WERI-Rb-1 (cell line): ENCODE data around the gene TKT.

Experiments used
- DNase-seq: peaks from one replicate; pipeline ENCODE4 v3.0.0-alpha.2; 2020
- H3K27ac ChIP-seq: fragments of 250-450 bp; sonication (Bioruptor Pico); 2 replicates; pipeline ENCODE4 v1.5.1; 2020; ENCODE audit warnings: mild to moderate bottlenecking, moderate library complexity
- H3K27me3 ChIP-seq: fragments of 250-450 bp; sonication (Bioruptor Pico); 2 replicates; pipeline ENCODE4 v1.5.1; 2021; ENCODE audit warnings: mild to moderate bottlenecking, low read depth, moderate library complexity; ENCODE audit not compliant: insufficient read depth, severe bottlenecking
- H3K36me3 ChIP-seq: fragments of 250-450 bp; sonication (Bioruptor Pico); 2 replicates; pipeline ENCODE4 v1.5.1; 2020; ENCODE audit warnings: mild to moderate bottlenecking, moderate library complexity
- H3K4me3 ChIP-seq: 2 replicates; pipeline ENCODE4 v1.5.1; 2011; ENCODE audit warnings: low read depth, mild to moderate bottlenecking, control low read depth, low read length
- H3K9me3 ChIP-seq: fragments of 250-450 bp; sonication (Bioruptor Pico); 2 replicates; pipeline ENCODE4 v1.5.1; 2021; ENCODE audit warnings: mild to moderate bottlenecking, moderate library complexity; ENCODE audit not compliant: severe bottlenecking
- TF ChIP-seq, protein P1 (sequence below): IDR thresholded peaks from 2 replicates; pipeline ENCODE4 v1.5.1; 2011; ENCODE audit warnings: low read depth, mild to moderate bottlenecking, control low read depth, inconsistent platforms, low read length

The TKT gene

DNA sequence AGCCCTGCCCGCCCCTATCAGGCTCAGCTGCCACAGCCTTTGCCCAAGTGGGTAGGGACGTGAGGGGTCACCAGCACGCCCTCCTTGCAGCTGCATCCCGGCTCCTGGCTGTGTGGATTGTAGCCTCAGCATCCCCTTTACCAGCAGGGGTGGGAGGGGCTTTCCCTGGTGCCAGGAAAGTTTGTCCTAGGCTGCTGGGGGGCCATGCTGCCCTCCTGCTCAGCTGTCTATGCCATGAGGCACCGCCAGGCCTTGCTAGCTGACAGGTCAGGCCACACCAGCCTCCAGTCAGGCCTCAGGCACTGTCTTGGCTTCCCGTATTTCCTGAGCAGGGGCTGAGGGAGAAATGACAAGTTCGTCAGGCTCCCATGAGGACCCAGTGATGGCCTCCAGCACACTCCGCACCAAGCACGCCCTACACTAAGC lies 32.3 kb downstream of the TKT start:
- H3K27ac ChIP-seq = no peak overlapping the region
- H3K9me3 ChIP-seq = no peaks in the 10 kb centered on the region
- H3K4me3 ChIP-seq = no peak overlapping the region
- TF ChIP-seq, protein P1, sequence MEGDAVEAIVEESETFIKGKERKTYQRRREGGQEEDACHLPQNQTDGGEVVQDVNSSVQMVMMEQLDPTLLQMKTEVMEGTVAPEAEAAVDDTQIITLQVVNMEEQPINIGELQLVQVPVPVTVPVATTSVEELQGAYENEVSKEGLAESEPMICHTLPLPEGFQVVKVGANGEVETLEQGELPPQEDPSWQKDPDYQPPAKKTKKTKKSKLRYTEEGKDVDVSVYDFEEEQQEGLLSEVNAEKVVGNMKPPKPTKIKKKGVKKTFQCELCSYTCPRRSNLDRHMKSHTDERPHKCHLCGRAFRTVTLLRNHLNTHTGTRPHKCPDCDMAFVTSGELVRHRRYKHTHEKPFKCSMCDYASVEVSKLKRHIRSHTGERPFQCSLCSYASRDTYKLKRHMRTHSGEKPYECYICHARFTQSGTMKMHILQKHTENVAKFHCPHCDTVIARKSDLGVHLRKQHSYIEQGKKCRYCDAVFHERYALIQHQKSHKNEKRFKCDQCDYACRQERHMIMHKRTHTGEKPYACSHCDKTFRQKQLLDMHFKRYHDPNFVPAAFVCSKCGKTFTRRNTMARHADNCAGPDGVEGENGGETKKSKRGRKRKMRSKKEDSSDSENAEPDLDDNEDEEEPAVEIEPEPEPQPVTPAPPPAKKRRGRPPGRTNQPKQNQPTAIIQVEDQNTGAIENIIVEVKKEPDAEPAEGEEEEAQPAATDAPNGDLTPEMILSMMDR = no peak
- no peak for DNase-seq
- H3K27me3 ChIP-seq = no peaks in the 10 kb centered on the region
- H3K36me3 ChIP-seq = peaks cover 56% of the 10 kb centered on the region

DNA sequence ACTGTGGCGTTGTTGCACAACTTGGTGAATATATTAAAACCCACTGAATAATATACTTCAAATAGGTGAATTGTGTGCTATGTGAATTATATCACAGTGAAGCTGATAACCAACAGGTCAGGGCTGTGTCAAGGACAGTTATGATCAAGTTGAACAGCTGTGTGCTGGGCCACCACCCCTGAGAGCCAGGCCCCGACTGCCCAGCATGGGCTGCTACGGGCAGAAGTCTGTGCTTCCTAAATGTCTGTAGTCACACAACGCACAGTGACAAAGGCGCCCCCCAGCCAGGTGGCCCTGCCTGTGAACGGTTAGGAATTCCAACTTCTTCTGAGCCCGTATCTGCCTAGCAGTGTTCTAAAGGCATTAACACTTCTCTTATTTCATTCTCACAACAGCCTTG lies 32.8 kb downstream of the TKT start:
- TF ChIP-seq, protein P1 = no peak
- H3K9me3 ChIP-seq = no peaks in the 10 kb centered on the region
- H3K27me3 ChIP-seq = no peaks in the 10 kb centered on the region
- no peak for DNase-seq
- no peak overlapping the region for H3K27ac ChIP-seq
- peaks cover 50% of the 10 kb centered on the region for H3K36me3 ChIP-seq
- H3K4me3 ChIP-seq = no peak overlapping the region

DNA sequence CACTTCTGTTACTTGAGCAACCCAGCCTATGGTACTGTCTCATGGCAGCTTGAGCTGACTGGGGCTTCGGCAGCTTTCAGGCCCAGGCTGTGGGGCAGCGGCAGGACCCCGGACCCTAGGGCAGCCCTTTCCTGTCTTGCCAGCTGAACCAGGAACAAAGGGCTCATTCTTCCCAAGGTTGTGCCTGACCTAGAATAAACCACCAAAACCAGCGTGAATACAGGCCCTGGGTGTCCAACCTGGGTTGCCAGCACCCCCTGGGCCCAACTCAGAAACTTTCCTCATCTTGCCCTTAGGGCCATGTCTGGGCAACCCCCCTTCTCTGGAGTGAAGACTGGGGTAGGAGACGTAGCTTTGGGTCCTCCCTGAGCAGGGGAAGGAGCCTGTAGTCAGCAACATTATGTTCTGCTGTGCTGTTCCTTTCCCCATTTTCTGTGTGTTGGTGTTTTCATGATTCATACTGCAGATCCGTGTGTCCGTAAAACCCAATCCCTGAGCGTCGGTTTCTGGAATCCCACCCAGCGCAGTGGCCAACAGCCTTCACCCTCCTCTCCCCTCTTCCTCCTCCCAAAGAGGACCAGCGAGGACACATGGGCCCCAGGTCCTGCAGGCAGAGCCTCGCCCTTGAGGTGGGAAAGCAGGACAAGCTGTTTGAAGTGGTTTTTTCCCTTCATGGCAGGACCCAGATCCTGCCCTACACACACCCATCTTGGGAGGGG lies 33.5 kb downstream of the TKT start:
- Histone ChIP-seq H3K27ac (no peak overlapping the region), H3K9me3 (no peaks in the 10 kb centered on the region), H3K36me3 (peaks cover 44% of the 10 kb centered on the region), H3K4me3 (no peak overlapping the region), H3K27me3 (no peaks in the 10 kb centered on the region)
- no peak for DNase-seq
- TF ChIP-seq, protein P1 = no peak

DNA sequence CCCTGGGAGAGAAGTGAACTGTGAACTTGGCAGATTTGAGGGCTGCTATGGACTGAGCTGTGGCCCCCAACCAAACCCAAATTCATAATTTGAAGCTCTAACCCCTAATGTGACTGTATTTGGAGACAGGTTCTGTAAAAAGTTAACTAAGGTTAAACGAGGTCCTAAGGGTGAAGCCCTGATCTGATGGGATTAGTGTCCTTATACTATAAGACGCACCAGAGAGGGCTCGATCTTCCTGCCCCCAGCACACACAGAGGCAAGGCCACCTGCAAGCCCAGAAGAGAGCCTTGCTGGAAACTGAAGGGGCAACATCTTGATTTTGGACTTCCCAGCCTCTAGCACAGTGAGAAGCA lies 34.0 kb downstream of the TKT start:
- TF ChIP-seq, protein P1 = no peak
- Histone ChIP-seq H3K4me3 (no peak overlapping the region), H3K36me3 (peaks cover 41% of the 10 kb centered on the region), H3K27ac (no peak overlapping the region), H3K9me3 (no peaks in the 10 kb centered on the region), H3K27me3 (no peaks in the 10 kb centered on the region)
- DNase-seq = no peak

DNA sequence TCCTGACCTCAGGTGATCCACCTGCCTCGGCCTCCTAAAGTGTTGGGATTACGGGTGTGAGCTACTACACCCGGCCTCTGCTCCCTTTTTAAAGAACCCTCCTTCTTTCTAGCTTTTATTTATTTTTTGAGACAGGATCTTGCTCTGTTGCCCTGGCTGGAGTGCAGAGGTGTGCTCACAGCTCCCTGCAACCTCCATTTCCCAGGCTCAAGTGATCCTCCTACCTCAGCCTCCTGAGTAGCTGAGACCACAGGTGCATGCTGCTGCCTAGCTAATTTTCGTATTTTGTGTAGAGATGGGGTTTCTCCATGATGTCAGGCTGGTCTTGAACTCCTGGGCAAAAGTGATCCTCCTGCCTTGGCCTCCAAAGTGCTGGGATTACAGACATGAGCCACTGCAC lies 34.5 kb downstream of the TKT start:
- DNase-seq = no peak
- TF ChIP-seq, protein P1 = no peak
- Histone ChIP-seq H3K9me3 (no peaks in the 10 kb centered on the region), H3K4me3 (no peak overlapping the region), H3K36me3 (peaks cover 36% of the 10 kb centered on the region), H3K27me3 (no peaks in the 10 kb centered on the region), H3K27ac (no peak overlapping the region)
